GM08714 (cell line): Measurements from ENCODE around the gene ECHDC1.
"Not testable (repeated sequence)": the region's sequence is repeated elsewhere in the genome, so short reads cannot be mapped to it uniquely, and the experiment has no call there.

ENCODE experiments used
- H3K4me3 ChIP-seq: fragments of 200-500 bp; sonication (Bioruptor generic); 2 replicates; pipeline ENCODE4 v1.5.1; 2014; ENCODE audit warnings: mild to moderate bottlenecking, low read length, inconsistent platforms
- ZNF274 ChIP-seq: IDR thresholded peaks from 2 replicates; pipeline ENCODE4 v1.6.1; 2012; ENCODE audit warnings: mild to moderate bottlenecking, low read depth, low read length

Gene ECHDC1, protein sequence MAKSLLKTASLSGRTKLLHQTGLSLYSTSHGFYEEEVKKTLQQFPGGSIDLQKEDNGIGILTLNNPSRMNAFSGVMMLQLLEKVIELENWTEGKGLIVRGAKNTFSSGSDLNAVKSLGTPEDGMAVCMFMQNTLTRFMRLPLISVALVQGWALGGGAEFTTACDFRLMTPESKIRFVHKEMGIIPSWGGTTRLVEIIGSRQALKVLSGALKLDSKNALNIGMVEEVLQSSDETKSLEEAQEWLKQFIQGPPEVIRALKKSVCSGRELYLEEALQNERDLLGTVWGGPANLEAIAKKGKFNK

DNA sequence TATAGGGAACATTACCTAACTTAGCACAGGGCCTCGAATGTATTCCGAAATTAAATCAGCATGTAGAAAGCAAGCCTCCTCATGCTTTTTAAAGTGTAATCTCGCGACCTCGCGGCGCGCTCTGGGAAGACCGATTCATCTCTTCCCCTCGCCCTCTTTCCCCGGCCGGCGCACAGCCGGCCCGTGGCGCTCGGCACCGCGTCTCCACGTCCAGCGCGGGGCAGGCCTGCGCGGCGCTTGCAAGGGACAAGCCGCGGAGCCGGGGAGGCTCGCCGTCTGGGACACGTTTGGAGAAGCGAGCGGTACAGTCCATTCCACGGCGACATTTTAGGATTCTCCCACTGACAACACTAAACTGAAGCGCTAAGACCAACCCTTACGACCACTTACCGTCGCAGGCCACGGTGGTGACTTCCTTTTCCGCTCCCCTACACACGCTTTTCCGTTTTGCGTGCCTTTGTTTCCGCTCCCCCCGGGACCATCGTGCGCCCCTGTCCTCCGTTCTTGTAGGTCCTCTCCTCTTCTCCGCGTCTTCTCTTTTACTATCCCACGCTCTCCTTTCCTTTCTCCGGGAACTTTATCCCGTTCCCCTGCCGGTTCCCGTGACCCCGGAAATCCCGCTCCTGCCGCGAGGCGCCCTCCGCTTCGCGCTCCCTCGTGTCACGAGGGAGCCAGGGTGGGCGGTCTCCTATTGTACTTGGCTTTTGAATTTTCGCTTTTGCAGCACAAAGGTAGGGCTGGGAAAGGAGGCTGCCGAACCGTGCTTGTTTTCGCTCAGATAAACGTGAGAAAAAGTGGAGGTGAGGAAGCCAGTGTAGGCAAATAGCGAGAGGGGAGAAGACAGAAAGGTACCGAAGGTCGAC lies at the start of gene ECHDC1:
TSS of gene ECHDC1 (minus strand) at position 664 of the 863 bp plus-strand sequence. CDS start 12,581 bp downstream, outside the sequence.
- TF ChIP-seq ZNF274 = no peak
- peak within 1 kb of the TSS; percentile 77 for H3K4me3 ChIP-seq

DNA sequence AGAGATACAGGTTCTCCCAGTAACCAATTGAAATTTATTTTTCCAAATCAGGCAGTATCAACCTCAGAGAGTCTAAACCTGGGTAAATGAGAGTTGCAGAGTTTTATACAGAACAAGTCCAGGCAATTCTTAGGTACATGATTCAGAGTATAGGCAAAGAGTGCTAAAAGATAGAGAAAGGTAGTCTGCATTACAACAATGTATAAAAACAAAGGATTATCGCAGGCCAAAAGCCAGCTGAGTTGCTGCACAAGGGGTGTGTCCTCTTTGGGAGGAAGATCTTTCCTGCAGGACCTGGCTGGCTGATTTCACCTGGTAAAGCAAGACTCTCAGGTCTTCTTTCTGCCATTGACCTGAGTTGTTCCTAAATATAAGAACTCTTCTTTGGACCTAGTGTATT lies 48.9 kb upstream of the ECHDC1 start:
- no peak overlapping the region for H3K4me3 ChIP-seq
- TF ChIP-seq ZNF274 = no peak

DNA sequence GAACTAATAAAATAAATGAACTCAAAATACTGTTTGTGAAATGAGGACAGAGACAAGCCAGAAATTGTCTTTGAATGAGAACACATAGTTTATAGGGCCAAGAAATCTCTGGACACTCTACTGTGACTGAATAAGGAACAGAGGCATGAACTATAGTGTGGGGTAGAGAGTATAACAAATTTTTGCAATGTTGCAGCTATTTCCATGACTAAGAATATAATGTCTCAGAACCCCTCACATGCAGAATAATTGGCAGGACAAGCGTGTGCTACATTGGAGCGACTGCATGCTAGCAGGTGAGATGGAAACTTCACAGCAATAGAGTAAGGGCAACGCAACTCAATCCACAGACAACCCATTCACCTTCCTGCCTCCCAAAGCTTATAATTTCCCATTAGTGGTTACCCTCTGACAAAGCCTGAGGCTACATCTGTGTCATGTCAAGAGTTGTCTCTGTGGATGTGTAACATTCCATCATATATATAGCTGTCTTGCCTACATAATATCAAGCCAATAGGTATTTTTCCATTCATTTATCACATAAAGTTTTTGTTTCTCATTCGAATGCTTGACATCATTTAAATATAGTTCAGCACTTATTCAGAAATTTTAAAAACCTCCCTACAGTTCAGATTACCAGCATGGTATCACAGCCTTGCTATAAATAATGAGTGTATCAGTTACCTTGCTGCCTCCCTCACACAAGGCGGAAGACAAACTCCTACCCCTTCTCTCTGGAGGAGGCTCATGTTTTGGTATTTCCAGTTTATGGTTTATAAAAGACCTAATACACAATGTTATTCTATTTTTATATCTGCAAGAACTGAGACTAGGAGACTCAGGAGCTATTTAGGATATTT lies 47.9 kb upstream of the ECHDC1 start:
- no peak for TF ChIP-seq ZNF274
- H3K4me3 ChIP-seq = no peak overlapping the region

GRCh38 chr6:127389706-127390105 lies 46.3 kb upstream of the ECHDC1 start:
- no peak overlapping the region for H3K4me3 ChIP-seq
- no peak for TF ChIP-seq ZNF274

GRCh38 chr6:127385668-127386430 lies 42.4 kb upstream of the ECHDC1 start:
- TF ChIP-seq ZNF274 = no peak
- H3K4me3 ChIP-seq = no peak overlapping the region

GRCh38 chr6:127384848-127385247 lies 41.4 kb upstream of the ECHDC1 start:
- not testable (repeated sequence) for H3K4me3 ChIP-seq

- TF ChIP-seq ZNF274 = no peak
- no peak overlapping the region for H3K4me3 ChIP-seq
Measured at GRCh38 chr6:127383988-127384387, 40.6 kb upstream of the ECHDC1 start.

DNA sequence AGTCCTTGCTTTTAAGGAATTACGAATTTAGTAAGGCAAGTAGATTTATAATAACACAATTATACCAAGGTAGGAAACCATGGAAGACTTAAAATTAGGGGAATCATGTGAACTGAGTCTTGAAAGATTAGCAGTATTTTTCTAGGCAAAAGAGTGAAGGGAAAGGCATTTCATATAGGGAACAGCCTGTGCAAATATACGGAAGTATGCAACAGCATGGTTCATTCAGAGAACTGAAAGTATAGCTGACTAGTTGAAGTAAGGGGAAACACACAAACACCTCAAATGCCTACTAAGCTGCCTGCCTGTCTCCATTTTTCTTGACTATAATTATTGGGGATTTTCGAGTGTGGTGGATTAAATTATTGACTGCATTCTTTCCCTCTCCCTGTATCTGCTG lies 39.0 kb upstream of the ECHDC1 start:
- H3K4me3 ChIP-seq = no peak overlapping the region
- no peak for TF ChIP-seq ZNF274

DNA sequence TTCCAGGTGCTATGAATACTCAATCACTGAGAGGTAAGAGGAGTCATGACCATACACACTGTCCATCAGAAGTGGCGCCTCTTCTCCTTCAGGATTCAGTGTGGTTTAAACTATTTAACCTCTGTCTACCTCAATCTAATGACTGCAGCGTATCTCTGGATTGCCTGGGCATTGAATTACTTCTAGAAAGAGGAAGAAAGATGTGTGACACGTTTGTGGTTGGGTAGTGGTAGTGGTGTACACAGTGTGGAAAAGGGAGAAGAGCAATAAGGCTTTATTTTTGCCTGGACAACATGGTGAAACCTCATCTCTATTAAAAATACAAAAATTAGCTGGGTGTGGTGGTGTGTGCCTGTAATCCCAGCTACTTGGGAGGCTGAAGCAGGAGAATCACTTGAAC lies 38.0 kb upstream of the ECHDC1 start:
- no peak for TF ChIP-seq ZNF274
- no peak overlapping the region for H3K4me3 ChIP-seq

DNA sequence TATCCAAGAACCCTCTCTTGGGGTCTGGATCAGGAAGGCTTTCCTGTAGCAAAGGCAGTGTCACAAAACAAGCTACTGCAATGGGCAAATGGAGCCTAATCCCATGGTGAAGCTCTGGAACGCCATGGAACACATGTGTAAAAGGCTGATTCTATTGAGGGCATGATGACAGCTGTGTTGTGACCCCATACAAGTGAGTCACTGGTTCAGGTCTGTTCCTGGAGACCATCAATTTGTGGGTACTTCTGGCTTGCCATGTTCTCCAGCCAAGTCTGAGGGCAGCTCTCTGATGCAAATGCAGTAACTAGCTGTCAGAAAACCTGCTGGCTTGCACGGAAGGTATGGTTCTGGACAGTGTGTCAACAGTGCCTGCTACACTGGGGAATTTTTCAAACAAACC lies 33.3 kb upstream of the ECHDC1 start:
- H3K4me3 ChIP-seq = no peak overlapping the region
- no peak for TF ChIP-seq ZNF274

DNA sequence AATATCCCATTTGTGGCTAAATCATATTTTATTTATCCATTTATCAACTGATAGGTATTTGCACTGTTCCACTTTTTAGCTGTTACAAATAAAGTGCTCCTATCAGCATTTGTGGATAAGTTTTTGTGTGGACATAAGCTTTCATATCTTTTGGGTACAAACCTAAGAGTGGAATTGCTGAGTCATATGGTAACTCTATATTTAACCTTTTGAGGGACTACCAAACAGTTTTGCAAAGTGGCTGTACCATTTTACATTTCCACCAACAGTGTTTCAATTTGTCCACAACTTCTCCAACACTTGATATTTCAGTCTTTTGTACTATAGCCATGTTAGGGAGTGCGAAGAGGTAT lies 23.6 kb upstream of the ECHDC1 start:
- no peak overlapping the region for H3K4me3 ChIP-seq
- no peak for TF ChIP-seq ZNF274

DNA sequence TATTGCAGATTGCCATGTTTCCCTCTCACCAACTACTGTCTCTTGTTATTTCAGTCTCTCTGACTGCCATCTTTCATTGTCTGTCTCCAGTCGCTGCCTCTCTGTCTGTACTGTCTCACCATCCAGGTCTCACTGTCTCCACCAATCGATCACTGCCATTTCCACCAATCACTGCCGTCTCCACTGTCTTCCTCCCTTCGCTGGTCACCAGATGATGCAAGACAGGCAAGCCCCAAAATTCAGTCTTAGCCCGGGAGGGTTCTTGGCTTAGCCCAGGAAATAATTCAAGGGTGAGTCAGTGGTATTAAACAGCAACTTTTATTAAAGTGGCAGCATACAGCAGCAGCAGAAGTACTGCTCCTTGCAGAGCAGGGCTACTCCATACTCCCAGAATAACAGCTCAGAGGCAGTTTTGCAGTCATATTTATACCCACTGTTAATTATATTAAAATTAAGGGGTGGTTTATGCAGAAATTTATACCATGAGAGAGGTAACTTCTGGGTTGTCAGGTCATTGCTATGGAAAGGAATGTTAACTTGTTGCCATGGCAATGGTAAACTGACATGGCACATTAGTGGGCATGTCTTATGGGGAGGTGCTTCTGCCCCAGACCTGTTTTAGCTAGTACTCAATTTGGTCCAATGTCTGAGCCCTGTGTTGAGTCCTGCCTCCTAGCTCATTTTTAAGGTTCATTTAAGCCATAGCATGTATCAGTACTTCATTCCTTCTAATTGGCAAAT lies 23.0 kb upstream of the ECHDC1 start:
- TF ChIP-seq ZNF274 = no peak

GRCh38 chr6:127365874-127366273 lies 22.5 kb upstream of the ECHDC1 start:
- TF ChIP-seq ZNF274 = no peak

More for the DNA sequence above, 23.0 kb upstream of the ECHDC1 start:
- H3K4me3 ChIP-seq = no peak overlapping the region

More at GRCh38 chr6:127365874-127366273, 22.5 kb upstream of the ECHDC1 start:
- H3K4me3 ChIP-seq = no peak overlapping the region
